Right lobe of liver (tissue), 4 donors: ENCODE data around the gene ELL.

ENCODE experiments used
- POLR2A ChIP-seq: fragments of 450-650 bp; IDR thresholded peaks from one replicate; pipeline ENCODE4 v1.6.1; 2017; ENCODE audit warnings: antibody characterized with exemption, mild to moderate bottlenecking
- TF ChIP-seq, protein P1 (sequence below), 4 donors: fragments of 200-600 bp in 3 of 4; fragments of 450-650 bp in 1 of 4; IDR thresholded peaks; one replicate each; pipeline versions ENCODE4 v1.5.1 to v1.8.0; 2016 to 2022; ENCODE audit warnings: antibody characterized with exemption in 4 of 4, mild to moderate bottlenecking in 2 of 4
- donor health status: DM: no; HTN: no; CAD: no.
- donor health status: DM: no; HTN: no; CAD: no.
- donor health status: DM: no; HTN: yes; CAD: no.

DNA sequence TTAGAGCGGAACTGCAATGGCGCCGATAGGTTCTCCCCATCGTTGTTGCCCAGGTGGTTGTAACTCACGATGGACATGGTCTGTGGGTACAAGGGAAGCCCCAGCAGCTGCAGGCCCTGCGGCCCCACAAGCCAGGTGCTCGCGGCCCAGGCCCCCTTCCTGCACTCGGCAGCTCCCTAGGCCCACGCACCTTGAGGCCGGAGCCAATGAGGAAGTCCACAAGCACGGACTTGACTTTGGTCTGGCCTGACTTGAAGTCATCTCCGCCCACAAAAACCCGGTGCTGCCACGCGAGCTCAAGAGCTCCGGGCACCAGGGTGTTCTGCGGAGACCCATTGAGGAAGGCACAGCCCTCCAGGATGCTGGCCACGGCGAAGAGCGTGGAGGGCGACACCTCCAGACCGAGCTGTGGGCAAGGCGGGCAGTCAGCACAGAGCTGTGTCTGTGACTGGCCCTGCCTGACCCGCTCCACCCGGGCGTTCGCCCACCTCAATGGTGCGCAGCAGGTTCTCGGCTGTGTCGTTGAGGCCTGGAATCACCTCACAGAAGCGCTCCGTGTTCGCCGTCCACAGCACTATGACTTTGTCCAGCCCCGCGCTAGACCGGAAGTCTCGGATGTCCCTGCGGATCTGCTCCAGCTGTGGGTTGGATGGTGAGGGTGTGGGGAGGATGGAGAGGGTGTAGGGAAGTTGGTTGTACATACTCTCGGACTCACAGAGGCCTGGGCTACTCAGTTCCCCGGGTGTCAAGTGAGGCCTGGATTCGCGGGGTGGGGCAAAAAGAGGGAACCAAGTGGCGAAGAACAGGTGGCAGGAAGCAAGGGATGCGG, 85.8 kb downstream of the ELL start:
- TF ChIP-seq, protein P1, sequence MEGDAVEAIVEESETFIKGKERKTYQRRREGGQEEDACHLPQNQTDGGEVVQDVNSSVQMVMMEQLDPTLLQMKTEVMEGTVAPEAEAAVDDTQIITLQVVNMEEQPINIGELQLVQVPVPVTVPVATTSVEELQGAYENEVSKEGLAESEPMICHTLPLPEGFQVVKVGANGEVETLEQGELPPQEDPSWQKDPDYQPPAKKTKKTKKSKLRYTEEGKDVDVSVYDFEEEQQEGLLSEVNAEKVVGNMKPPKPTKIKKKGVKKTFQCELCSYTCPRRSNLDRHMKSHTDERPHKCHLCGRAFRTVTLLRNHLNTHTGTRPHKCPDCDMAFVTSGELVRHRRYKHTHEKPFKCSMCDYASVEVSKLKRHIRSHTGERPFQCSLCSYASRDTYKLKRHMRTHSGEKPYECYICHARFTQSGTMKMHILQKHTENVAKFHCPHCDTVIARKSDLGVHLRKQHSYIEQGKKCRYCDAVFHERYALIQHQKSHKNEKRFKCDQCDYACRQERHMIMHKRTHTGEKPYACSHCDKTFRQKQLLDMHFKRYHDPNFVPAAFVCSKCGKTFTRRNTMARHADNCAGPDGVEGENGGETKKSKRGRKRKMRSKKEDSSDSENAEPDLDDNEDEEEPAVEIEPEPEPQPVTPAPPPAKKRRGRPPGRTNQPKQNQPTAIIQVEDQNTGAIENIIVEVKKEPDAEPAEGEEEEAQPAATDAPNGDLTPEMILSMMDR (IDR thresholded peaks at IDR 0.05) = no peak
- TF ChIP-seq POLR2A = no peak
